HFFc6 (cell line): Measurements from ENCODE around the gene UCK1. TPM values are rescaled to one million over a fixed set of nuclear protein-coding genes. Genes with fewer than 3 reads are reported as not detected.
"Not testable (repeated sequence)": the region's sequence is repeated elsewhere in the genome, so short reads cannot be mapped to it uniquely, and the experiment has no call there.

ENCODE experiments used
- DNase-seq: peaks from one replicate; pipeline ENCODE4 v3.0.0-alpha.2; 2018
- H3K27ac Mint-ChIP-seq: 2 replicates; pipeline ENCODE4 v1.8.0; 2020; ENCODE audit warnings: mild to moderate bottlenecking, mixed read lengths
- H3K27me3 Mint-ChIP-seq: 2 replicates; pipeline ENCODE4 v1.8.0; 2021; ENCODE audit warnings: mild to moderate bottlenecking, moderate library complexity, mixed read lengths; ENCODE audit not compliant: insufficient read depth
- H3K36me3 Mint-ChIP-seq: 2 replicates; pipeline ENCODE4 v1.8.0; 2021; ENCODE audit warnings: low read depth, mixed read lengths
- H3K4me1 Mint-ChIP-seq: 2 replicates; pipeline ENCODE4 v1.8.0; 2020; ENCODE audit warnings: low read depth, mixed read lengths
- H3K4me3 Mint-ChIP-seq: 2 replicates; pipeline ENCODE4 v1.8.0; 2020; ENCODE audit warnings: mild to moderate bottlenecking, moderate library complexity, mixed read lengths
- H3K9me3 Mint-ChIP-seq: 2 replicates; pipeline ENCODE4 v1.8.0; 2020; ENCODE audit warnings: mild to moderate bottlenecking, mixed read lengths
- CTCF ChIP-seq: fragments of 200-600 bp; sonication (generic); IDR thresholded peaks from 2 replicates; pipeline ENCODE4 v1.5.0; 2021; ENCODE audit warnings: antibody characterized with exemption, mild to moderate bottlenecking
- total RNA-seq, 6 experiments: library from RNA; stranded (reverse); fragmentation: NEBNext Ultra II Directional; extraction: Animal tissue kit (Norgen Biotek cat#: 25700); gene quantifications; 2 replicates in 1 of 6; 3 replicates in 5 of 6; pipeline ENCODE4 v1.2.3, GENCODE V29; 2021

Gene UCK1
- total RNA-seq, 6 experiments from 2014 or later, result 18.6 to 22.6 (median 20.8) TPM

- no peaks in the 10 kb centered on the region for H3K4me1 Mint-ChIP-seq
- H3K27me3 Mint-ChIP-seq, result peaks cover 1% of the 10 kb centered on the region
- no peak for TF ChIP-seq CTCF
- H3K27ac Mint-ChIP-seq, result no peak overlapping the region
- H3K9me3 Mint-ChIP-seq, result no peaks in the 10 kb centered on the region
- DNase-seq, result no peak
- H3K36me3 Mint-ChIP-seq, result peaks cover 30% of the 10 kb centered on the region
- no peak overlapping the region for H3K4me3 Mint-ChIP-seq
Observed at GRCh38 chr9:131518553-131518952, 12.5 kb downstream of the UCK1 start.

DNA sequence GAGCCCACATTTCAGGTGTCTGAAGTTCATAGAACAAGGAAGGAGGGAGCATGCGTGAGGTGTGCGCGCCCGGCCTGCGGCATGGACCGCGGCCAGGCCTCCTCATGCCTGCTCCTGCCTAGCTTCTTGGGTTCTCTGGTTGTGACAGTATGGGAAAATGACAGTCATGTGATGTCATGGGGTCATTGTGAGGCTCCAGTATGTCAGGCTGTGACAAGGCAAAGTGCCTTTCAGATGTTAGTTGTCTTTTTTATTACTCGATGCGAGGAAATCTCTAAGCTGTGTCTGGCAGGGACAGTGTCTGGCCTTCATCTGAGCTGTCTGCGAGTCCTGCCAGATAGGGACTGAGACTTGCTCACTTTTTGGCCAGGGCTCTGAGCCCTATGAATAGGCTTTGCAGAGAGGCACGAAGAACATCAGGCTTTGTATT is 13.3 kb downstream of the UCK1 start:
- DNase-seq, result no peak
- Mint-ChIP-seq H3K27me3 (peaks cover 1% of the 10 kb centered on the region), H3K4me1 (no peaks in the 10 kb centered on the region), H3K9me3 (no peaks in the 10 kb centered on the region), H3K27ac (no peak overlapping the region), H3K36me3 (peaks cover 30% of the 10 kb centered on the region), H3K4me3 (no peak overlapping the region)
- TF ChIP-seq CTCF, result no peak

- H3K36me3 Mint-ChIP-seq, result peaks cover 30% of the 10 kb centered on the region
- DNase-seq, result no peak
- no peaks in the 10 kb centered on the region for H3K9me3 Mint-ChIP-seq
- TF ChIP-seq CTCF, result no peak
- peaks cover 1% of the 10 kb centered on the region; the same call in 1 of the 2 replicates for H3K27me3 Mint-ChIP-seq
- no peaks in the 10 kb centered on the region for H3K4me1 Mint-ChIP-seq
- no peak overlapping the region for H3K4me3 Mint-ChIP-seq
- H3K27ac Mint-ChIP-seq, result no peak overlapping the region
Observed at GRCh38 chr9:131516930-131517329, 14.1 kb downstream of the UCK1 start.

DNA sequence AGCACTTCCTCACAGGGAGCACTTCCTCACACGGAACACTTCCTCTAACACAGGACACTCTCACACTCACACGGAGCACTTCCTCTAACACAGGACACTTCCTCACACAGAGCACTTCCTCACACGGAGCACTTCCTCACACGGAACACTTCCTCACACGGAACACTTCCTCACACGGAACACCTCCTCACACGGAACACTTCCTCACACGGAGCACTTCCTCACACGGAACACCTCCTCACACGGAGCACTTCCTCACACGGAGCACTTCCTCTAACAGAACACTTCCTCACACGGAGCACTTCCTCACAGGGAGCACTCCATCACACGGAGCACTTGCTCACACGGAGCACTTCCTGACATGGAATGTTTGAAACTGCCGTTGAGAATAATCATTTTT is 15.0 kb downstream of the UCK1 start:
- peaks cover 3% of the 10 kb centered on the region for H3K27me3 Mint-ChIP-seq
- no peaks in the 10 kb centered on the region for H3K9me3 Mint-ChIP-seq
- H3K27ac Mint-ChIP-seq, result no peak overlapping the region
- TF ChIP-seq CTCF, result no peak
- peaks cover 27% of the 10 kb centered on the region for H3K36me3 Mint-ChIP-seq
- DNase-seq, result no peak
- H3K4me1 Mint-ChIP-seq, result no peaks in the 10 kb centered on the region
- H3K4me3 Mint-ChIP-seq, result no peak overlapping the region

DNA sequence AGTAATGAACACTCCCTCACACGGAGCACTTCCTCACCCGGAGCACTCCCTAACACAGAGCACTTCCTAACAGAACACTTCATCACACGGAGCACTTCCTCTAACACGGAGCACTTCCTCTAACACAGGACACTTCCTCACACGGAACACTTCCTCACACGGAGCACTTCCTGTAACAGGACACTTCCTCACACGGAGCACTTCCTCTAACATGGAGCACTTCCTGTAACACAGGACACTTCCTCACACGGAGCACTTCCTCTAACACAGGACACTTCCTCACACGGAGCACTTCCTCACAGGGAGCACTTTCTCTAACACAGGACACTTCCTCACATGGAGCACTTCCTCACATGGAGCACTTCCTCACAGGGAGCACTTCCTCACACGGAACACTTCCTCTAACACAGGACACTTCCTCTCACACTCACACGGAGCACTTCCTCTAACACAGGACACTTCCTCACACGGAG is 15.5 kb downstream of the UCK1 start:
- H3K27ac Mint-ChIP-seq, H3K9me3 Mint-ChIP-seq, H3K4me1 Mint-ChIP-seq, H3K4me3 Mint-ChIP-seq, H3K27me3 Mint-ChIP-seq, DNase-seq: not testable (repeated sequence)
- peaks cover 31% of the 10 kb centered on the region for H3K36me3 Mint-ChIP-seq

- no peak overlapping the region for H3K4me3 Mint-ChIP-seq
- no peak for TF ChIP-seq CTCF
Observed at GRCh38 chr9:131513177-131513576, 17.9 kb downstream of the UCK1 start.

More at GRCh38 chr9:131513177-131513576, 17.9 kb downstream of the UCK1 start:
- Mint-ChIP-seq H3K9me3 (no peaks in the 10 kb centered on the region), H3K4me1 (no peaks in the 10 kb centered on the region), H3K27me3 (peaks cover 3% of the 10 kb centered on the region), H3K36me3 (peaks cover 23% of the 10 kb centered on the region), H3K27ac (no peak overlapping the region)
- DNase-seq, result no peak
